DOHH2 (cell line): ENCODE data around the gene E2F3.
"Not testable (repeated sequence)": the region's sequence is repeated elsewhere in the genome, so short reads cannot be mapped to it uniquely, and the experiment has no call there.

ENCODE experiments used
- EZH2phosphoT487 ChIP-seq: fragments of 200-600 bp; sonication (generic); IDR thresholded peaks from 2 replicates; pipeline ENCODE4 v1.6.1; 2017; ENCODE audit warnings: borderline replicate concordance, mild to moderate bottlenecking, antibody characterized with exemption, low read length, moderate library complexity, mixed read lengths
- TF ChIP-seq, protein P1 (sequence below): fragments of 200-600 bp; sonication (generic); IDR thresholded peaks from one replicate; pipeline ENCODE4 v1.5.1; 2014; ENCODE audit warnings: antibody characterized with exemption, mild to moderate bottlenecking, low read depth, low read length; ENCODE audit not compliant: poor library complexity, severe bottlenecking

DNA sequence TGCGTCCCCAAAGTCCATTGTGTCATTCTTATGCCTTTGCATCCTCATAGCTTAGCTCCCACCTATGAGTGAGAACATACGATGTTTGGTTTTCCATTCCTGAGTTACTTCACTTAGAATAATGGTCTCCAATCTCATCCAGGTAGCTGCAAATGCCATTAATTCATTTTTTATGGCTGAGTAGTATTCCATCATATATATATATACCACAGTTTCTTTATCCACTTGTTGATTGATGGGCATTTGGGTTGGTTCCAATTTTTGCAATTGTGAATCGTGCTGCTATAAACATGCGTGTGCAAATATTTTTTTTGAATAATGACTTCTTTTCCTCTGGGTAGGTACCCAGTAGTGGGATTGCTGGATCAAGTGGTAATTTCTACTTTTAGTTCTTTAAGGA, 63.9 kb downstream of the E2F3 start:
- TF ChIP-seq, protein P1, sequence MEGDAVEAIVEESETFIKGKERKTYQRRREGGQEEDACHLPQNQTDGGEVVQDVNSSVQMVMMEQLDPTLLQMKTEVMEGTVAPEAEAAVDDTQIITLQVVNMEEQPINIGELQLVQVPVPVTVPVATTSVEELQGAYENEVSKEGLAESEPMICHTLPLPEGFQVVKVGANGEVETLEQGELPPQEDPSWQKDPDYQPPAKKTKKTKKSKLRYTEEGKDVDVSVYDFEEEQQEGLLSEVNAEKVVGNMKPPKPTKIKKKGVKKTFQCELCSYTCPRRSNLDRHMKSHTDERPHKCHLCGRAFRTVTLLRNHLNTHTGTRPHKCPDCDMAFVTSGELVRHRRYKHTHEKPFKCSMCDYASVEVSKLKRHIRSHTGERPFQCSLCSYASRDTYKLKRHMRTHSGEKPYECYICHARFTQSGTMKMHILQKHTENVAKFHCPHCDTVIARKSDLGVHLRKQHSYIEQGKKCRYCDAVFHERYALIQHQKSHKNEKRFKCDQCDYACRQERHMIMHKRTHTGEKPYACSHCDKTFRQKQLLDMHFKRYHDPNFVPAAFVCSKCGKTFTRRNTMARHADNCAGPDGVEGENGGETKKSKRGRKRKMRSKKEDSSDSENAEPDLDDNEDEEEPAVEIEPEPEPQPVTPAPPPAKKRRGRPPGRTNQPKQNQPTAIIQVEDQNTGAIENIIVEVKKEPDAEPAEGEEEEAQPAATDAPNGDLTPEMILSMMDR: not testable (repeated sequence)
- TF ChIP-seq EZH2phosphoT487: not testable (repeated sequence)
